IMR-90 (cell line): ENCODE measurements around the gene SNX11. TPM values are rescaled to one million over a fixed set of nuclear protein-coding genes. Genes with fewer than 3 reads are reported as not detected.

Experiments
- ATAC-seq: fragments of 200-7000 bp; cut with Tn5 transposase; 2 replicates; pipeline ENCODE4 v1.9.1; 2020; ENCODE audit warnings: low read depth, mild to moderate bottlenecking, moderate library complexity
- BruUV-seq: library from RNA; stranded (reverse); fragments of 400-500 nt; replicated peaks from 2 replicates; lab custom pipeline; 2021; lab: Mats Ljungman, UMichigan
- CTCF ChIA-PET: fragments of 300-600 bp; formaldehyde crosslinking; extraction: SDS; loops from one replicate; lab custom pipeline; 2021; ENCODE audit warnings: antibody characterized with exemption; lab: Yijun Ruan, JAX
- POLR2A ChIA-PET: fragments of 300-600 bp; sonication (Branson Sonifier 250); formaldehyde crosslinking; loops from one replicate; lab custom pipeline; 2022; ENCODE audit warnings: antibody characterized with exemption; ENCODE audit not compliant: unreplicated experiment; lab: Charles Lee
- DNase-seq: peaks from one replicate; pipeline ENCODE4 v3.0.0; 2013
- H2AFZ ChIP-seq: replicated peaks from 2 replicates; pipeline ENCODE3; 2013; ENCODE audit warnings: low read length, mild to moderate bottlenecking; ENCODE audit not compliant: poor library complexity
- H2AK5ac ChIP-seq: 2 replicates; pipeline ENCODE4 v1.6.1; 2013; ENCODE audit warnings: low read depth, low read length, inconsistent platforms
- H2AK9ac ChIP-seq: replicated peaks from 2 replicates; pipeline ENCODE3; 2013; ENCODE audit warnings: mild to moderate bottlenecking, low read depth, low read length, moderate library complexity; ENCODE audit not compliant: poor library complexity
- H2BK120ac ChIP-seq: 2 replicates; pipeline ENCODE4 v1.6.1; 2013; ENCODE audit warnings: low read depth, low read length, inconsistent platforms
- H2BK15ac ChIP-seq: 3 replicates; pipeline ENCODE4 v1.6.1; 2013; ENCODE audit warnings: low read depth, low read length, inconsistent platforms
- H2BK20ac ChIP-seq: 2 replicates; pipeline ENCODE4 v1.6.1; 2013; ENCODE audit warnings: low read depth, mild to moderate bottlenecking, inconsistent platforms, low read length, moderate library complexity
- H2BK5ac ChIP-seq: 2 replicates; pipeline ENCODE4 v1.6.1; 2013; ENCODE audit warnings: mild to moderate bottlenecking, low read depth, low read length, inconsistent platforms; ENCODE audit not compliant: poor library complexity, severe bottlenecking
- H3K14ac ChIP-seq: replicated peaks from 2 replicates; pipeline ENCODE4 v1.6.1; 2013; ENCODE audit warnings: low read depth, low read length, inconsistent platforms
- H3K18ac ChIP-seq: 2 replicates; pipeline ENCODE4 v1.6.1; 2013; ENCODE audit warnings: low read depth, low read length, control low read depth
- H3K23ac ChIP-seq: 2 replicates; pipeline ENCODE4 v1.6.1; 2013; ENCODE audit warnings: low read depth, low read length, inconsistent platforms
- H3K27ac ChIP-seq: 2 replicates; pipeline ENCODE4 v1.5.1; 2013; ENCODE audit warnings: mild to moderate bottlenecking, control low read depth, low read length; ENCODE audit not compliant: insufficient read depth
- H3K27me3 ChIP-seq: 2 replicates; pipeline ENCODE4 v1.6.1; 2013; ENCODE audit warnings: low read length; ENCODE audit not compliant: control insufficient read depth, insufficient read depth
- H3K36me3 ChIP-seq: 2 replicates; pipeline ENCODE4 v1.6.1; 2013; ENCODE audit warnings: low read length, mixed read lengths; ENCODE audit not compliant: control insufficient read depth, insufficient read depth
- H3K4ac ChIP-seq: 2 replicates; pipeline ENCODE4 v1.6.1; 2013; ENCODE audit warnings: low read depth, low read length, inconsistent platforms
- H3K4me1 ChIP-seq: 2 replicates; pipeline ENCODE4 v1.6.1; 2013; ENCODE audit warnings: low read length, mixed read lengths; ENCODE audit not compliant: control insufficient read depth, insufficient read depth
- H3K4me2 ChIP-seq: 2 replicates; pipeline ENCODE4 v1.6.1; 2013; ENCODE audit warnings: low read depth, mild to moderate bottlenecking, control low read depth, low read length, moderate library complexity
- H3K4me3 ChIP-seq: 2 replicates; pipeline ENCODE4 v1.5.1; 2013; ENCODE audit warnings: low read depth, mild to moderate bottlenecking, control low read depth, low read length, moderate library complexity; ENCODE audit not compliant: insufficient read depth
- H3K56ac ChIP-seq: 2 replicates; pipeline ENCODE4 v1.6.1; 2013; ENCODE audit warnings: low read length, inconsistent platforms; ENCODE audit not compliant: insufficient read depth; ENCODE audit errors: extremely low read depth
- H3K79me1 ChIP-seq, 2 experiments: 2 replicates each; pipeline ENCODE4 v1.6.1; 2013; ENCODE audit warnings: low read length in 2 of 2, inconsistent platforms in 1 of 2, low read depth in 1 of 2
- H3K9ac ChIP-seq: 2 replicates; pipeline ENCODE4 v1.6.1; 2013; ENCODE audit warnings: low read depth, low read length, control low read depth
- H3K9me1 ChIP-seq: 2 replicates; pipeline ENCODE4 v1.6.1; 2013; ENCODE audit warnings: low read length, inconsistent platforms; ENCODE audit not compliant: insufficient read depth
- H3K9me3 ChIP-seq: 2 replicates; pipeline ENCODE4 v1.6.1; 2013; ENCODE audit warnings: low read length; ENCODE audit not compliant: control insufficient read depth, insufficient read depth
- H4K20me1 ChIP-seq: 2 replicates; pipeline ENCODE4 v1.6.1; 2013; ENCODE audit warnings: low read length, inconsistent platforms; ENCODE audit not compliant: insufficient read depth
- H4K5ac ChIP-seq: 2 replicates; pipeline ENCODE4 v1.6.1; 2013; ENCODE audit warnings: mild to moderate bottlenecking, low read depth, low read length, control low read depth
- H4K8ac ChIP-seq, 2 experiments: 2 replicates each; pipeline ENCODE4 v1.6.1; 2013; ENCODE audit warnings: low read depth in 2 of 2, low read length in 2 of 2, control low read depth in 1 of 2, inconsistent platforms in 1 of 2
- H4K91ac ChIP-seq: 2 replicates; pipeline ENCODE4 v1.6.1; 2013; ENCODE audit warnings: low read depth, low read length, inconsistent platforms; ENCODE audit not compliant: insufficient read depth
- BHLHE40 ChIP-seq: fragments of 150-350 bp; IDR thresholded peaks from 2 replicates; pipeline ENCODE4 v1.6.1; 2016; ENCODE audit warnings: mild to moderate bottlenecking, low read depth, low read length
- CEBPB ChIP-seq: IDR thresholded peaks from 2 replicates; pipeline ENCODE4 v1.6.1; 2012; ENCODE audit warnings: low read depth, low read length, improper control_type of control experiment
- CHD1 ChIP-seq: IDR thresholded peaks from 2 replicates; pipeline ENCODE4 v1.6.1; 2012; ENCODE audit warnings: low read depth, low read length, improper control_type of control experiment
- CTCF ChIP-seq: conservative IDR thresholded peaks from 2 replicates; pipeline ENCODE4 v1.5.1; 2012; ENCODE audit warnings: mild to moderate bottlenecking, low read depth, low read length, improper control_type of control experiment
- ELK1 ChIP-seq: fragments of 150-350 bp; IDR thresholded peaks from 2 replicates; pipeline ENCODE4 v1.6.1; 2016; ENCODE audit warnings: low read depth, mild to moderate bottlenecking, low read length, moderate library complexity, borderline replicate concordance
- FOS ChIP-seq: fragments of 150-350 bp; IDR thresholded peaks from 2 replicates; pipeline ENCODE4 v1.6.1; 2016; ENCODE audit warnings: low read depth, low read length
- MAFK ChIP-seq: IDR thresholded peaks from 2 replicates; pipeline ENCODE4 v1.6.1; 2012; ENCODE audit warnings: low read depth, low read length, improper control_type of control experiment
- MAZ ChIP-seq: IDR thresholded peaks from 2 replicates; pipeline ENCODE4 v1.6.1; 2012; ENCODE audit warnings: low read depth, mild to moderate bottlenecking, low read length, improper control_type of control experiment, moderate library complexity, borderline replicate concordance
- MXI1 ChIP-seq: IDR thresholded peaks from 2 replicates; pipeline ENCODE4 v1.6.1; 2012; ENCODE audit warnings: low read depth, mild to moderate bottlenecking, low read length, moderate library complexity, borderline replicate concordance
- NFE2L2 ChIP-seq: fragments of 150-350 bp; IDR thresholded peaks from 2 replicates; pipeline ENCODE4 v1.6.1; 2016; ENCODE audit warnings: low read depth, mild to moderate bottlenecking, low read length
- POLR2A ChIP-seq: IDR thresholded peaks from 2 replicates; pipeline ENCODE4 v1.6.1; 2012; ENCODE audit warnings: mild to moderate bottlenecking, low read depth, low read length
- RAD21 ChIP-seq: IDR thresholded peaks from 2 replicates; pipeline ENCODE4 v1.6.1; 2012; ENCODE audit warnings: low read length, improper control_type of control experiment
- RCOR1 ChIP-seq: IDR thresholded peaks from 2 replicates; pipeline ENCODE4 v1.6.1; 2012; ENCODE audit warnings: mild to moderate bottlenecking, low read length, improper control_type of control experiment; ENCODE audit not compliant: insufficient replicate concordance
- RFX5 ChIP-seq: IDR thresholded peaks from 2 replicates; pipeline ENCODE4 v1.8.0; 2012; ENCODE audit warnings: low read depth, mild to moderate bottlenecking, low read length, moderate library complexity
- SMC3 ChIP-seq: fragments of 150-350 bp; IDR thresholded peaks from 2 replicates; pipeline ENCODE4 v1.6.1; 2016; ENCODE audit warnings: low read depth, mild to moderate bottlenecking, antibody characterized with exemption, low read length, moderate library complexity
- WGBS, 2 experiments: methylation state at CpG; one replicate each; pipeline versions ENCODE4 v1.1.5 to v1.1.7; 2013; ENCODE audit warnings: missing lambda C conversion rate in 2 of 2; ENCODE audit not compliant: insufficient read length in 1 of 2; ENCODE audit errors: extremely low coverage in 2 of 2; 5-methylcytosine and 5-hydroxymethylcytosine counted together
- dilution Hi-C: fragments of 300-500 bp; cut with HindIII; formaldehyde crosslinking; loops from one replicate; pipeline ENCODE4 v1.14.3; 2018; ENCODE audit warnings: low sequenced_read_pairs; ENCODE audit not compliant: unreplicated experiment
- in situ Hi-C: fragments of 300-500 bp; cut with MboI; formaldehyde crosslinking; loops from 3 replicates; pipeline ENCODE4 v1.14.3; 2019; ENCODE audit warnings: low sequenced_read_pairs, inconsistent platforms, mixed read lengths
- intact Hi-C: fragments of 100-400 bp; cut with micrococcal nuclease; formaldehyde crosslinking; loops from 2 replicates; pipeline ENCODE4 v1.10.0; 2022
- polyA plus RNA-seq, 3 experiments: library from polyadenylated mRNA; depleted of rRNA; stranded (reverse); fragments of >200 nt; gene quantifications; 2 replicates each; pipeline ENCODE4 v1.2.3, GENCODE V29; 2012; ENCODE audit warnings: low replicate concordance in 1 of 3
- total RNA-seq: library from RNA; depleted of rRNA; stranded (reverse); fragments of >200 nt; gene quantifications from 2 replicates; pipeline ENCODE4 v1.2.3, GENCODE V29; 2012
- TF ChIP-seq, protein P1 (sequence below): fragments of 150-350 bp; IDR thresholded peaks from 2 replicates; pipeline ENCODE4 v1.6.1; 2017; ENCODE audit warnings: mild to moderate bottlenecking, antibody characterized with exemption, low read length, low read depth

Gene SNX11
- total and polyA plus RNA-seq, 2 of the 4 experiments (the other 2 are of a cell fraction) = 14.7 to 16.9 TPM

- no peaks in the 10 kb centered on the region for H3K4me1 ChIP-seq
- dilution Hi-C loops (no loop called here), intact Hi-C loops (no loop called here), in situ Hi-C loops (no loop called here)
- no peaks in the 10 kb centered on the region for H3K36me3 ChIP-seq
- H3K56ac ChIP-seq = no peak overlapping the region
- no peak overlapping the region for H3K18ac ChIP-seq
- no TSS peak for BruUV-seq
- ATAC-seq (no peak), DNase-seq (no peak)
- ChIA-PET POLR2A (no interaction called here), CTCF (no interaction called here)
- TF ChIP-seq RCOR1 (no peak), MAZ (no peak), CEBPB (no peak), FOS (no peak), CHD1 (no peak), CTCF (no peak), SMC3 (no peak), MXI1 (no peak), POLR2A (no peak), RAD21 (no peak), RFX5 (no peak), BHLHE40 (no peak), ELK1 (no peak), NFE2L2 (no peak), MAFK (no peak)
- TF ChIP-seq, protein P1, sequence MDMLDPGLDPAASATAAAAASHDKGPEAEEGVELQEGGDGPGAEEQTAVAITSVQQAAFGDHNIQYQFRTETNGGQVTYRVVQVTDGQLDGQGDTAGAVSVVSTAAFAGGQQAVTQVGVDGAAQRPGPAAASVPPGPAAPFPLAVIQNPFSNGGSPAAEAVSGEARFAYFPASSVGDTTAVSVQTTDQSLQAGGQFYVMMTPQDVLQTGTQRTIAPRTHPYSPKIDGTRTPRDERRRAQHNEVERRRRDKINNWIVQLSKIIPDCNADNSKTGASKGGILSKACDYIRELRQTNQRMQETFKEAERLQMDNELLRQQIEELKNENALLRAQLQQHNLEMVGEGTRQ = no peak
- peaks cover 10% of the 10 kb centered on the region for H4K20me1 ChIP-seq
- H2BK15ac ChIP-seq = no peak overlapping the region
- no peak overlapping the region for H3K9ac ChIP-seq
- no peak overlapping the region for H4K5ac ChIP-seq
- H4K8ac ChIP-seq = no peak overlapping the region
- H2BK20ac ChIP-seq = no peak overlapping the region
- H3K23ac ChIP-seq = no peak overlapping the region
- H3K27me3 ChIP-seq = no peaks in the 10 kb centered on the region
- no peak overlapping the region for H4K91ac ChIP-seq
- no peak overlapping the region for H3K14ac ChIP-seq
- 87% methylated on average over 3 of the region's 7 CpGs; no CpG with 5 or more reads in 1 of the 2 experiments for WGBS, 2 experiments
- peaks cover 6 to 22% of the 10 kb centered on the region in 2 experiments for H3K79me1 ChIP-seq
- no peak overlapping the region for H2AFZ ChIP-seq
- no peak overlapping the region for H3K4ac ChIP-seq
- H3K9me1 ChIP-seq = no peaks in the 10 kb centered on the region
- no peak overlapping the region for H2BK5ac ChIP-seq
- H2BK120ac ChIP-seq = no peak overlapping the region
- H3K27ac ChIP-seq = no peak overlapping the region
- no peak overlapping the region for H2AK5ac ChIP-seq
- H3K4me3 ChIP-seq = no peak overlapping the region
- H3K9me3 ChIP-seq = no peaks in the 10 kb centered on the region
- no peak overlapping the region for H3K4me2 ChIP-seq
- no peak overlapping the region for H2AK9ac ChIP-seq
These were observed 3.1 kb upstream of the SNX11 start for GRCh38 chr17:48104440-48104839.
